Right cardiac atrium (tissue), 5 donors: ENCODE results near the gene KCNE3. TPM values are rescaled to one million over a fixed set of nuclear protein-coding genes. Genes with fewer than 3 reads are reported as not detected.
A peak's percentile ranks its signal among the peaks of the same experiment; 100 is the strongest.

Experiments
- ATAC-seq, 2 donors: fragments of 200-7000 bp; cut with Tn5 transposase; one replicate each; pipeline versions ENCODE4 v1.8.0 to v1.9.1; 2020; ENCODE audit warnings: moderate library complexity in 2 of 2, mild to moderate bottlenecking in 1 of 2
- DNase-seq, 3 donors: peaks; one replicate each; pipeline ENCODE4 v3.0.0-alpha.2; 2020
- H3K27ac ChIP-seq: one replicate; pipeline ENCODE4 v1.5.1; 2013; ENCODE audit warnings: mild to moderate bottlenecking, low read length, control low read depth, moderate library complexity
- H3K27me3 ChIP-seq: one replicate; pipeline ENCODE4 v1.6.1; 2013; ENCODE audit not compliant: control insufficient read depth, insufficient read depth
- H3K4me1 ChIP-seq: one replicate; pipeline ENCODE4 v1.6.1; 2013; ENCODE audit warnings: low read length; ENCODE audit not compliant: control insufficient read depth, insufficient read depth
- H3K4me3 ChIP-seq: one replicate; pipeline ENCODE4 v1.5.1; 2013; ENCODE audit warnings: low read length, control low read depth
- H3K9me3 ChIP-seq: one replicate; pipeline ENCODE4 v1.6.1; 2013; ENCODE audit warnings: low read length; ENCODE audit not compliant: control insufficient read depth
- WGBS: extraction: QIAGEN DNeasy Blood & Tissue Kit; methylation state at CpG from one replicate; pipeline ENCODE4 v1.1.7; 2013; 5-methylcytosine and 5-hydroxymethylcytosine counted together
- intact Hi-C, 4 donors: fragments of 100-400 bp; cut with DNase I; formaldehyde crosslinking; loops; one replicate each; pipeline versions ENCODE4 v1.11.0 to v1.14.0; 2022 to 2023
- polyA plus RNA-seq: library from polyadenylated mRNA; stranded (reverse); fragments of 200-250 nt; gene quantifications from one replicate; pipeline ENCODE4 v1.2.3, GENCODE V29; 2013
- total RNA-seq, 4 donors: library from RNA; stranded (reverse); fragmentation: NEBNext Ultra II Directional; extraction: Animal tissue kit (Norgen Biotek cat#: 25700); gene quantifications; one replicate each; pipeline ENCODE4 v1.2.1, GENCODE V29; 2021
- donor health status: healthy with polysubstance abuse.
- donor health status: DM: no; HTN: yes; CAD: no.
- donor health status: DM: no; HTN: no; CAD: no.
- donor health status: DM: no; HTN: yes; CAD: no; lungs with severe emphysema.
- donor health status: DM: yes; HTN: yes; CAD: no.

Gene KCNE3
- total and polyA plus RNA-seq, 5 donors: 2.2 to 7.4 (median 4.6) TPM

- ATAC-seq (no peak), DNase-seq (no peak)
- 0% methylated on average over 1 of the region's 1 CpG for WGBS
- H3K4me3 ChIP-seq: no peak overlapping the region
- no peaks in the 10 kb centered on the region for H3K27me3 ChIP-seq
- intact Hi-C loops: loop anchor here in 1 of 4 donors (10.0 kb wide), 1 partner anchor 115 kb away; no protein-coding TSS in a partner anchor
- peaks cover 3% of the 10 kb centered on the region for H3K4me1 ChIP-seq
- no peak overlapping the region for H3K27ac ChIP-seq
- H3K9me3 ChIP-seq: no peaks in the 10 kb centered on the region
These were observed 7.8 kb downstream of the KCNE3 start for GRCh38 chr11:74459584-74459983.

GRCh38 chr11:74457356-74457755, 10.0 kb downstream of the KCNE3 start:
- H3K4me3 ChIP-seq: no peak overlapping the region
- 88% methylated on average over 6 of the region's 6 CpGs for WGBS
- ATAC-seq (no peak), DNase-seq (no peak)
- intact Hi-C loops: loop anchor here in 1 of 4 donors (10.0 kb wide), 1 partner anchor 117 kb away; no protein-coding TSS in a partner anchor
- H3K9me3 ChIP-seq: no peaks in the 10 kb centered on the region
- H3K4me1 ChIP-seq: peaks cover 3% of the 10 kb centered on the region
- H3K27ac ChIP-seq: no peak overlapping the region
- H3K27me3 ChIP-seq: no peaks in the 10 kb centered on the region

GRCh38 chr11:74453373-74453975, 13.9 kb downstream of the KCNE3 start:
- DNase-seq (peak; percentile 67 to 82 (median 80)), ATAC-seq (peak; percentile 73 to 74)

GRCh38 chr11:74452366-74452765, 15.0 kb downstream of the KCNE3 start:
- Histone ChIP-seq H3K27ac (no peak overlapping the region), H3K4me3 (no peak overlapping the region), H3K4me1 (no peaks in the 10 kb centered on the region), H3K9me3 (no peaks in the 10 kb centered on the region), H3K27me3 (no peaks in the 10 kb centered on the region)
- intact Hi-C loops: loop anchor here in 3 of 4 donors (2.0 to 10.0 kb wide), 3 partner anchors 120 to 122 kb away; no protein-coding TSS in a partner anchor
- 80% methylated on average over 3 of the region's 3 CpGs for WGBS
- ATAC-seq: no peak
- DNase-seq: no peak

More at GRCh38 chr11:74453373-74453975, 13.9 kb downstream of the KCNE3 start:
- no peaks in the 10 kb centered on the region for H3K27me3 ChIP-seq
- H3K9me3 ChIP-seq: no peaks in the 10 kb centered on the region
- H3K4me3 ChIP-seq: no peak overlapping the region
- H3K4me1 ChIP-seq: no peaks in the 10 kb centered on the region
- 34% methylated on average over 10 of the region's 10 CpGs for WGBS
- intact Hi-C loops: loop anchor here (1.0 to 10.0 kb wide), 4 partner anchors 117 to 121 kb away; no protein-coding TSS in a partner anchor
- H3K27ac ChIP-seq: no peak overlapping the region

- Histone ChIP-seq H3K4me3 (no peak overlapping the region), H3K9me3 (no peaks in the 10 kb centered on the region), H3K27ac (no peak overlapping the region), H3K4me1 (no peaks in the 10 kb centered on the region), H3K27me3 (no peaks in the 10 kb centered on the region)
- no peak for DNase-seq
- ATAC-seq: no peak
- intact Hi-C loops: loop anchor here in 2 of 4 donors (5.0 to 10.0 kb wide), 2 partner anchors 122 to 124 kb away; no protein-coding TSS in a partner anchor
- WGBS: 64% methylated on average over 6 of the region's 6 CpGs
These were observed 17.0 kb downstream of the KCNE3 start for GRCh38 chr11:74450318-74450717.

GRCh38 chr11:74449369-74449931, 17.9 kb downstream of the KCNE3 start:
- peak; percentile 82 to 86 for ATAC-seq
- intact Hi-C loops: loop anchor here (2.0 to 10.0 kb wide), 7 partner anchors 57 to 487 kb away; no protein-coding TSS in a partner anchor
- no peak overlapping the region for H3K27ac ChIP-seq
- H3K4me3 ChIP-seq: no peak overlapping the region
- H3K27me3 ChIP-seq: no peaks in the 10 kb centered on the region
- no peaks in the 10 kb centered on the region for H3K9me3 ChIP-seq
- DNase-seq: no peak
- H3K4me1 ChIP-seq: no peaks in the 10 kb centered on the region
- WGBS: 39% methylated on average over 2 of the region's 2 CpGs

GRCh38 chr11:74447720-74448119, 19.6 kb downstream of the KCNE3 start:
- Histone ChIP-seq H3K4me3 (no peak overlapping the region), H3K9me3 (no peaks in the 10 kb centered on the region), H3K27me3 (no peaks in the 10 kb centered on the region), H3K27ac (no peak overlapping the region), H3K4me1 (no peaks in the 10 kb centered on the region)
- no peak for DNase-seq
- intact Hi-C loops: loop anchor here (2.0 to 10.0 kb wide), 7 partner anchors 55 to 485 kb away; no protein-coding TSS in a partner anchor
- no peak for ATAC-seq

GRCh38 chr11:74446532-74446938, 20.8 kb downstream of the KCNE3 start:
- no peak overlapping the region for H3K27ac ChIP-seq
- DNase-seq (no peak), ATAC-seq (no peak)
- H3K4me1 ChIP-seq: no peaks in the 10 kb centered on the region
- H3K9me3 ChIP-seq: no peaks in the 10 kb centered on the region
- WGBS: 84% methylated on average over 1 of the region's 1 CpG
- H3K27me3 ChIP-seq: no peaks in the 10 kb centered on the region
- H3K4me3 ChIP-seq: no peak overlapping the region
- intact Hi-C loops: loop anchor here (5.0 to 10.0 kb wide), 5 partner anchors 54 to 484 kb away; no protein-coding TSS in a partner anchor

GRCh38 chr11:74444173-74444826, 23.0 kb downstream of the KCNE3 start:
- intact Hi-C loops: loop anchor here in 1 of 4 donors (10.0 kb wide), 1 partner anchor 479 kb away; no protein-coding TSS in a partner anchor
- no peak for DNase-seq
- ATAC-seq: peak in 1 of 2 donors; percentile 15
- Histone ChIP-seq H3K9me3 (no peaks in the 10 kb centered on the region), H3K4me3 (no peak overlapping the region), H3K4me1 (no peaks in the 10 kb centered on the region), H3K27ac (no peak overlapping the region), H3K27me3 (no peaks in the 10 kb centered on the region)
- 60% methylated on average over 9 of the region's 9 CpGs for WGBS

- Histone ChIP-seq H3K4me3 (peak overlapping the region; percentile 16), H3K27me3 (no peaks in the 10 kb centered on the region), H3K4me1 (no peaks in the 10 kb centered on the region), H3K9me3 (no peaks in the 10 kb centered on the region), H3K27ac (no peak overlapping the region)
- DNase-seq (no peak), ATAC-seq (peak; percentile 52 to 57)
- intact Hi-C loops: loop anchor here in 1 of 4 donors (10.0 kb wide), 1 partner anchor 478 kb away; no protein-coding TSS in a partner anchor
- WGBS: 35% methylated on average over 8 of the region's 8 CpGs
These were observed 24.1 kb downstream of the KCNE3 start for GRCh38 chr11:74443071-74443864.
